Measurements from ENCODE around the gene ZHX3. TPM values are rescaled to one million over a fixed set of nuclear protein-coding genes. Genes with fewer than 3 reads are reported as not detected.

The ZHX3 gene
- total and polyA plus RNA-seq, 9 of the 15 experiments (the other 6 are each of a cell fraction or from before 2014, with no cell fraction given), result 0.80 to 14.6 (median 4.9) TPM

GRCh38 chr20:41185013-41185757 lies 132.3 kb downstream of the ZHX3 start:
- Histone ChIP-seq H3K79me2 (ENCODE audit: control insufficient read depth, insufficient read depth, low read length) (no peaks in the 10 kb centered on the region), H3K36me3 (ENCODE audit: control insufficient read depth, insufficient read depth, low read length) (no peaks in the 10 kb centered on the region), H3K4me3 (no peak overlapping the region), H2AFZ (ENCODE audit: low read depth, low read length) (no peak overlapping the region), H4K20me1 (replicated peaks; ENCODE audit: control insufficient read depth, insufficient read depth, low read length) (no peaks in the 10 kb centered on the region), H3K9ac (ENCODE audit: insufficient read depth in 1 of 2, low read depth in 2 of 2, low read length in 2 of 2) (no peak overlapping the region), H3K27me3 (ENCODE audit: control insufficient read depth in 2 of 2, insufficient read depth in 2 of 2, low read length in 2 of 2) (no peaks in the 10 kb centered on the region), H3K4me1 (replicated peaks in 1 of 2; ENCODE audit: control insufficient read depth in 2 of 2, insufficient read depth in 2 of 2, low read length in 2 of 2) (no peaks in the 10 kb centered on the region), H3K4me2 (ENCODE audit: insufficient read depth, low read length) (no peak overlapping the region), H3K9me3 (replicated peaks; ENCODE audit: control insufficient read depth, insufficient read depth, low read depth, low read length) (no peaks in the 10 kb centered on the region), H3K9me1 (ENCODE audit: control insufficient read depth, insufficient read depth, low read length) (no peaks in the 10 kb centered on the region), H3K27ac (ENCODE audit: extremely low read depth, low read depth, low read length) (no peak overlapping the region)
- no peak for ATAC-seq
- no peak for DNase-seq (ENCODE audit: extremely low read depth in 1 of 4, low spot score in 3 of 4)
- WGBS (ENCODE audit: insufficient coverage, low coverage, missing lambda C conversion rate), result 73% methylated on average over 11 of the region's 11 CpGs
- POLR2A ChIA-PET, result interaction anchor here (0.6 to 1.2 kb wide), 2 partner anchors 9 to 1906 kb away, joined by 3 to 4 read pairs; no protein-coding TSS in a partner anchor
- no peak for TF ChIP-seq GABPA (tag; conservative IDR thresholded peaks at IDR 0.05; ENCODE audit: low read depth)
- TF ChIP-seq STAT6 (CRISPR knock-in tag; IDR thresholded peaks at IDR 0.05), result no peak
- TF ChIP-seq CREBBP (IDR thresholded peaks at IDR 0.05; ENCODE audit: low read depth, low read length), result no peak
- no peak for TF ChIP-seq POU5F1 (IDR thresholded peaks at IDR 0.05; ENCODE audit: borderline replicate concordance, low read depth, low read length, partially characterized antibody)
- no peak for TF ChIP-seq NKRF (IDR thresholded peaks at IDR 0.05; ENCODE audit: borderline replicate concordance)
- intact Hi-C loops (cut with micrococcal nuclease) (no loop called here), in situ Hi-C loops (cut with MboI) (no loop called here)
- FAIRE-seq, result no peak
- no TSS peak for BruUV-seq (replicated peaks)
- CTCF ChIA-PET (ENCODE audit: low intra/inter-chr PET ratio), result no interaction called here
